RCC 7860 (cell line): ENCODE data around the gene IDI1.
"Not testable (repeated sequence)": the region's sequence is repeated elsewhere in the genome, so short reads cannot be mapped to it uniquely, and the experiment has no call there.

Experiments
- DNase-seq: peaks from one replicate; pipeline ENCODE4 v3.0.0-alpha.2; 2015; ENCODE audit warnings: low spot score
- FAIRE-seq: peaks from 2 replicates; lab custom pipeline; 2012; peaks lifted over from hg19 to GRCh38; lab: Jason Lieb, UNC

IDI1 gene

GRCh38 chr10:1036341-1036791 is 12.6 kb downstream of the IDI1 start:
- FAIRE-seq (peak; percentile 71), DNase-seq (peak; percentile 83)

GRCh38 chr10:1035201-1035600 is 13.7 kb downstream of the IDI1 start:
- DNase-seq (no peak), FAIRE-seq (no peak)

- DNase-seq (no peak), FAIRE-seq (no peak)
Measured at GRCh38 chr10:1034758-1035157, 14.2 kb downstream of the IDI1 start.

DNA sequence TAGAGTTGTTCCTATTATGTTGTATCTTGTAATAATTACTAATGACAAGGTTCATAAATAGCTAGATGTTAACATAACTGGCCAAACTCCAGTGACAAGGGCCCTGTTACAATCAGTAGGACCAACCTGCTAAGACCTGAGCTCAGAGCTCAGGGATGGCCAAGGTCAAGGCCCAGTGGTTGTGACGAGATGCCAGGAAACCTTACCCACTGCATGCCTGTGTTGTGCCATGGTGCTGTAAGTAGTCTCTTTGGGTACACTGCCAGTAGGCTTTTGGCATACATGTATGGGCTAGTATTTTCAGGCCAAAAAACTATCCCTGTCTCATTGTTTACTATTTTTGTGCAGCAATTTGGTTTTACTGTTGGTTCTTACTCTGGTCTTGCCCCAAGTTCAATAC is 15.3 kb downstream of the IDI1 start:
- DNase-seq (no peak), FAIRE-seq (no peak)

DNA sequence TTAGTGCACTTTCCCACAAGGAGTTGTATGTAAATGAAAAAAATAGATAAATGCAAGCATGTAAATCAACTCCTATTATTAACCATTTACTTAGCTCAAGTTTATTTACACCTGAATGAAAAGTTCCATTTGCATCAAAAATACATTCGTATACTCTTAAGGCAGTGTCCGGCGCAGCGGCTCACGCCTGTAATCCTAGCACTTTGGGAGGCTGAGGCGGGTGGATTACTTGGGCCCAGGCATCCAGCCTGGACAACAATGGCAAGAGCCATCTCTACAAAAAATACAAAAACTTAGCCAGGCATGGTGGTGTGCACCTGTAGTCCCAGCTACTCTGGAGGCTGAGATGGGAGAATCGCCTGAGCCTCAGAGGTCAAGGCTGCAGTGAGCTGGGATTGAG is 19.1 kb downstream of the IDI1 start:
- no peak for FAIRE-seq
- DNase-seq = no peak

DNA sequence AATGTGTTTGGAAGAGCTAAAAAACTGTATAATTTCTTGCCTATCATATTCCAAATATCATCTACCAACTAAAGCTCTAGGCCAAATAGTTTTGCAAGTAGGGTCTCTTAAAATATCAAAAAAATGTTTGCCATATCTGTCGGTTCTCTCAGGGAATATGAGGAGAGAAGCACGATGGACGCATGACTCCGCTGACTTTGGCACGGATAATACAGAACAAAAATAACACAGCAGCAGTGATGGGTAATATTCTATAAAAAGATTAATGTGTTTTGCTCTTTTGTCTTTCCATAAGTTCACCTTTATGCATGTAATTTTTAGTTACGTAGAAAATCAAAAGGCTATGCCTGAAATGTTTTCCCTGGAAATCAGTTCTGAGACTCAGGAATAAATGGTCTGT is 22.3 kb downstream of the IDI1 start:
- FAIRE-seq (no peak), DNase-seq (no peak)

GRCh38 chr10:1025683-1026082 is 23.2 kb downstream of the IDI1 start, which contains the start of gene IDI2:
TSS of gene IDI2 (minus strand) at chr10:1025859. CDS start at chr10:1024723, 1,136 bp downstream.
- FAIRE-seq = no peak
- DNase-seq = no peak

DNA sequence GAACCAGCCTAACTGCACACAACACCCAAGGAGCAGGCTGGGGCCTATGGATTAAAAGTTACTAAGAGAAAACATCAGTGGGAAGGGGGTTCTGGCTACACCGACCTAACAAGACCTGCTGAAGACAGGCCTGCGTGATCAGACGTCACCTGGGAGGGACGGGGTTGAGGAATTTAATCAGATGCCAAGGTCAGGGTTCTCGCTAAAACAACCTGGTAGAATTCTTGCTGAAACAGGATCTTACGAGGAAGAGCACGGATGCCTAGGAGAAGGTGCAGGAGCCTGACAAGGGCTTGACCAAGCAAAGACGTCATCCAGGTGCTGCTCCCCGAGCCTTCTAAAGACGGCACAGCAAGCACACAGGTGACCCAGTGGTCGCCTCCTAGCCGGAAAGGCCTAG is 24.8 kb downstream of the IDI1 start:
- DNase-seq (no peak), FAIRE-seq (no peak)

DNA sequence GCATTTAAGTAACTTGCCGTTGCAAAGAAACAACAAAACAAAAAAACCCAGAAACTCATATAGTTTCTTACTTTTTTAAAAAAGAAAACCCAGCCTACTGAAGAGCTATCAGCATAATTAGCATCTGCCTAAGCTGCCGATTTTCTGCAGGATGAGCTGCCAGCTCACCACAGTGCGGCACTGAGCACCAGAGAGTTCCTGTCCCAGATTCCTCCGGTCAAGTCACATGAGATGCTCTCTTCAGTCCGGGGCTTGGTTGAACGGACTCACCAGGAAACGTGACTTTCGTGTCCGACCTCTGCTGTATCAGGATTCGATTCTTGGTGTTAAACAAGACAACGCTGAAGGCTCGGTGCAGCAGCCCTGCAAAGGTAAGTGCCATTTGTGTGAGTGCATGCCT is 26.5 kb downstream of the IDI1 start:
- no peak for DNase-seq
- no peak for FAIRE-seq

- DNase-seq (no peak), FAIRE-seq (no peak)
Measured at GRCh38 chr10:1020958-1021357, 28.0 kb downstream of the IDI1 start.

GRCh38 chr10:1020460-1020859 is 28.5 kb downstream of the IDI1 start:
- FAIRE-seq (no peak), DNase-seq (no peak)

DNA sequence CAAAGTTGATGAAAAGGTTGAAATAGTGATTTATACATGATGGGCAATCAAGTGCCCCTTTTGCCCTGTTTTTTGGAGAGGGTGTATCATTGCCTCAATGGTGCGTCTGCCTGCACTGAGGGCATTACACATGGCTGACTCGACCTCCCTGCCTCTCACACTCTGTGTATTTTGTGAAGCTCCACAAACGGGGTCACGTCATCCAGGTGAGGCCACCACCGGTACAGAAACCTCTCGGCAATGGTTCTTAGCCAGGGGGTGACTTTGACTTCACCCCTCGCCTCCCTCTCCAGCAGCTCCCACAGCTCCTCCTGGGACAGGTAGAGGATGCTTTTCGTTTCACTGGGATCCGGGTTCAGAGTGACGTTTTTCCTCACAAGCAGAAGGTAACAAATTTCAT is 29.6 kb downstream of the IDI1 start:
- DNase-seq = no peak
- no peak for FAIRE-seq

DNA sequence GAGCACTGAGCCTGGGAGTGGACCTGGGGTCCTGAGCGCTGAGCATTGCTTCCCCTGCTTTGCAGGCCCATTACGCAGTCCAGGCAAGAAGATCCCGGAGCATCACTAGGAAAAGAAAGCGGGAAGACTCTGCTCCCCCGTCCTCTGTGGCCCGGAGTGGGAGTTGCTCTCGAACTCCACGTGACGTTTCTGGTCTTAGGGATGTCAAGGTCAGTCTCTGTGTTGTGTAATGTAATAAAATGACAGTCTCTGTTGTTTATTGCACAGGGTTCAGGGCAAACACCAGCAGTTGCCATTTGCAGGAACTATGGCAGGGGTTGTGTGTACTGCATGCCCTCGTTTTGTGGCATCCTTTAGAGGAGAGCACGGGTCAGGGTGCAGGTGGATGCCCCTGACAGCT is 33.2 kb downstream of the IDI1 start:
- DNase-seq (no peak), FAIRE-seq (no peak)

DNA sequence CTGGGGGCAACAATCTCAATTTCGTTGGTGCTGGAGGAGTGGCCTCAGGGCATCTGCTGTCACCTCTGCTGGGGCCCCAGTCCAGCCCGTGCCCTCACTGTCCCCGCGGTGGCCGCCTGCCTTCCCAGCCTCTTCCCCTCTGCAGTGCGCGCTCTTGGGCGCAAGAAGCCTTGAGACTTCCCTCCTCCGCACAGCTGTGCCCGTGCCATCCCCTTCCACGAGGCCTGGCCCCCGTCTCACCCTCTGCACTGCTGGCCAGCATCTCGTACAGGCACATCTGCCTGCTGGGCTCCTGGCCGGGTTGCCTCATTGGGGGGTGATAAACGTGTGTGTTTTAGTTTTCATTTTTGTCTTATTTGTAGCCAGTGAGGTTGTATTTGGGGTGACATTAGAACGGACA is 37.2 kb downstream of the IDI1 start:
- DNase-seq (no peak), FAIRE-seq (no peak)

- DNase-seq (no peak), FAIRE-seq (no peak)
Measured at GRCh38 chr10:1010703-1011102, 38.2 kb downstream of the IDI1 start.

GRCh38 chr10:1009947-1010346 is 39.0 kb downstream of the IDI1 start:
- not testable (repeated sequence) for FAIRE-seq, DNase-seq

DNA sequence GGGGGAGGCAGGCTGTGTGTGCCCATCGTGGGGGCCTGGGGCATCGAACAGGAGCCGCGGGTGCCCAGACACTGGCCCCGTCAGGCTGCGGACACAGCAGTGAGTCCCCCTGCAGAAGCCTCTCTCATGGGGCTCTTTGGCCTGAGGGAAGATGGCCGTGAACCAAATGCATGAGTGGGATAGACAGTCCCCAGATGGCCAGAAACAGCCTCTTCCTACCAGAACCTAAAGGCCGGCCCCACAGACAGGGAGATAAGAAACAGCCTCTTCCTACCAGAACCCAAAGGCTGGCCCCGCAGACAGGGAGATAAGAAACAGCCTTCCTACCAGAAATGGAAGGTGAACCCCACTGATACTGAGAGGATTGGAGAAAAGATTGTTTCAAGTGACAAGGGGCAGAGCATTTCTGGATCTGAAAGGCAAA is 39.8 kb downstream of the IDI1 start:
- no peak for DNase-seq
- FAIRE-seq = no peak

DNA sequence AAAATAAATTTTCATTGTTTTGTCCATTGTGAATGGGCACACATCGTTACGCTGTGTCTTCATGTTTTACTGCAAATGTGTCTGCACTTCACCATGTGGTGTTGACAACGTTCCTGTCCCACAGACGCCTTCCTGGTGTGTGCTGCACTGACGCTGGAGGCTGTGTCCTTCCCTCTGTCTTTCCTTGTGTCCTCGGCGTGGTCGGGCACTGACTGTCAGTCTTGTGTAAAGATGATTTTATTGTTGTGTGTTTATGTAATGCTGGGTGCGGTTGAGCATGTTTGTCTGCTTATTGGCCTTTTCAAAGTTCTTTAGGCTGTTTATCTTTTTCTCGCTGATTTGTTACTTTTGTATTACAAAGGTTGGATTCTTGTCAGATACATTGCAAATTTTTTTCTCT is 41.3 kb downstream of the IDI1 start:
- FAIRE-seq = no peak
- no peak for DNase-seq

DNA sequence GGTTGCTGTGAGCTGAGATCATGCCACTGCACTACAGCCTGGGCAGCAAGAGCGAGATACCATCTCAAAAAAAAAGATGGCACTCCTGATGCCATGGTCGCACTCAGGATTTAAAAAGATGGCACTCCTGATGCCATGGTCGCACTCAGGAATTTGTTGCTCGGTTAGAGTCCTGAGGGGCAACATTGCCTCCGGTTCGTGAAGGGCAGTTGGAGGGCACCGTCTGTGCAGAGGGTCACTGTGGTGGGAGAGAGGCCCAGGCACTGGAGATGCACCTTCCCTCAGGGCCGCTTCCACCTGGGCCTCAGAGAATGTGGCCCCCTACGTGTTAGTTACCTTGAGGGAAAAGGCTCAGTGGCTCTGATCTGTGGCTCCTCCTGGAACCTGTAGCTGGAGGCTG is 42.3 kb downstream of the IDI1 start:
- no peak for FAIRE-seq

GRCh38 chr10:1003884-1004670 is 44.8 kb downstream of the IDI1 start:
- no peak for DNase-seq
- FAIRE-seq = no peak

More for the DNA sequence above, 42.3 kb downstream of the IDI1 start:
- DNase-seq = no peak

DNA sequence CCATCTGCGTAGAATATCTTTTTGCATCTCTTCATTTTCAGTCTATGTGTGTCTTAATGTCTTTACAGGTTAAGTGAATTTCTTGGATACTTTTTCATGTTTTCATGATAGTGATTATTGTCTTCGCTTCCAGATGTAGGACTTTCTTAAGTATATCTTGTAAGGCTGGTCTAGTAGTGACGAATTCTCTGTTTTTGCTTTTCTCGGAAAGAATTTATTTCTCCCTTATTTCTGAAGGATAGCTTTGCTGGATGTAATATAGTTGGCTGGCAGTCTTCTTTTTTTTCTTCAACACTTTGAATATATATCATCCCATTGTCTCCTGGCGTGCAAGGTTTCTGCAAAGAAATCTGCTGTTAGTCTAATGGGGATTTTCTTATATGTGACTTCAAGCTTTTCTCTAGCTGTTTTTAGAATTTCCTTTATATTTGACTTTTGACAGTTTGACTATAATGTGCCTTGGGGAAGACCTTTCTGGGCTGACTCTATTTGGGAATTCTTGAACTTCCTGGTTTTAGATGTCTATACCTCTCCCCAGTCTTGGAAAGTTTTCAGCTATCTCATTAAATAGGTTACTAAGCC is 46.4 kb downstream of the IDI1 start:
- no peak for FAIRE-seq
- no peak for DNase-seq

DNA sequence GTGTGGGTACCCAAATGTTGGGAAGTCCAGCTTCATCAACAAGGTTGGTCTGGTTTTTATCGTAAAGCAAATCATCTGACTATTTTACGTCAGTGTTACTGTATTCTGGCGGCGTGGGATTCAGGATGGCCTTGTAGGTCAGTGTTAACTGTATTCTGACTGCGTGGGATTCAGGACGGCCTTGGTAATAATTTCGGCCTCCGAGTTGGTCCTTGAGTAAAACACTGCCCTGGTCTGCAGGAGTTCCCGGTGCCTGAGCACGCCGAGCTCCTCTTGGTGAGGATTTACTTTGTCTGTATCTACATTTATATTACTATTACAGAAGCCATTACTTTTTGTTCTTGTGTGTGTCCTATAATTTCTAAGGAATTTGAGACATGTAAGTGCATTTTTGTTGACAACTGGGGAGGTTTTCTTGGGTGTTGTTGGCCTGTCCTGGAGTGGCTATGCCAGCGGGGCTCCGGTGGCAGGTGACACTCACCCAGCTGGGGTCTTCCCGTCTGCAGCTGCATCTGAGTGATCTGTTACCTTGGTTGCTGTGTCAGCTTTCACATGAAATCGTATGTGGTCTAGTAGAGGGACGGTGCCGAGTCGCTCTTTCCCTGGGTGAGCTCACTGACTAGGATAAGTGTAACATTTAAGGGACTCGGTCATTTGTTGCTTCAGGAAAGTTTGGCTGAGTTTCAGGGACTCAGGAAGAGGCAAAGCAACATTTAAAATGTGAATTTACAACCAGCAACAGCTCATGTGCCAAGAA is 51.5 kb downstream of the IDI1 start:
- FAIRE-seq = no peak

More for the DNA sequence above, 51.5 kb downstream of the IDI1 start:
- no peak for DNase-seq
